Trophoblast cell (in vitro differentiated cells and primary cell): ENCODE measurements around the gene MIEF1.

Experiments
- DNase-seq, 2 donors: peaks; one replicate each; pipeline ENCODE4 v3.0.0-alpha.2; 2016
- H2AFZ ChIP-seq: 2 replicates; pipeline ENCODE4 v1.6.1; 2013; ENCODE audit warnings: low read length, moderate library complexity, mild to moderate bottlenecking; ENCODE audit not compliant: insufficient read depth, poor library complexity
- H2AK5ac ChIP-seq: 2 replicates; pipeline ENCODE4 v1.6.1; 2013; ENCODE audit warnings: mild to moderate bottlenecking, low read length
- H2BK120ac ChIP-seq: 2 replicates; pipeline ENCODE4 v1.6.1; 2013; ENCODE audit warnings: low read length, mild to moderate bottlenecking, moderate library complexity; ENCODE audit not compliant: insufficient read depth, poor library complexity
- H2BK12ac ChIP-seq: 2 replicates; pipeline ENCODE4 v1.6.1; 2013; ENCODE audit warnings: mild to moderate bottlenecking, low read length, moderate library complexity
- H2BK5ac ChIP-seq: 2 replicates; pipeline ENCODE4 v1.6.1; 2013; ENCODE audit warnings: low read length, low read depth, moderate library complexity, mild to moderate bottlenecking; ENCODE audit not compliant: poor library complexity
- H3K14ac ChIP-seq: 2 replicates; pipeline ENCODE4 v1.6.1; 2013; ENCODE audit warnings: mild to moderate bottlenecking, low read length
- H3K18ac ChIP-seq: 2 replicates; pipeline ENCODE4 v1.6.1; 2013; ENCODE audit warnings: mild to moderate bottlenecking, low read length
- H3K23ac ChIP-seq: 2 replicates; pipeline ENCODE4 v1.6.1; 2013; ENCODE audit warnings: low read length
- H3K27ac ChIP-seq: 2 replicates; pipeline ENCODE4 v1.5.1; 2013; ENCODE audit warnings: low read depth, mild to moderate bottlenecking, inconsistent platforms, low read length, moderate library complexity
- H3K27me3 ChIP-seq: 2 replicates; pipeline ENCODE4 v1.6.1; 2013; ENCODE audit warnings: inconsistent platforms, mild to moderate bottlenecking, low read length, moderate library complexity; ENCODE audit not compliant: insufficient read depth
- H3K36me3 ChIP-seq, 2 experiments: 1 replicate in 1 of 2; 2 replicates in 1 of 2; pipeline ENCODE4 v1.6.1; 2013; ENCODE audit warnings: low read length in 2 of 2, mild to moderate bottlenecking in 2 of 2, moderate library complexity in 1 of 2; ENCODE audit not compliant: insufficient read depth in 2 of 2, control insufficient read depth in 1 of 2
- H3K4ac ChIP-seq: 2 replicates; pipeline ENCODE4 v1.6.1; 2013; ENCODE audit warnings: low read depth, mild to moderate bottlenecking, low read length, moderate library complexity
- H3K4me1 ChIP-seq, 2 experiments: 1 replicate in 1 of 2; 2 replicates in 1 of 2; pipeline ENCODE4 v1.6.1; 2013; ENCODE audit warnings: low read length in 2 of 2, mild to moderate bottlenecking in 2 of 2, moderate library complexity in 1 of 2; ENCODE audit not compliant: insufficient read depth in 2 of 2, control insufficient read depth in 1 of 2
- H3K4me2 ChIP-seq: 2 replicates; pipeline ENCODE4 v1.6.1; 2013; ENCODE audit warnings: inconsistent platforms, mild to moderate bottlenecking, low read length, moderate library complexity
- H3K4me3 ChIP-seq: 2 replicates; pipeline ENCODE4 v1.5.1; 2013; ENCODE audit warnings: mild to moderate bottlenecking, low read depth, low read length, inconsistent platforms
- H3K79me1 ChIP-seq: one replicate; pipeline ENCODE4 v1.6.1; 2013; ENCODE audit warnings: low read length
- H3K79me2 ChIP-seq: 2 replicates; pipeline ENCODE4 v1.6.1; 2013; ENCODE audit warnings: low read length, mild to moderate bottlenecking; ENCODE audit not compliant: control insufficient read depth, insufficient read depth, poor library complexity
- H3K9ac ChIP-seq: 2 replicates; pipeline ENCODE4 v1.6.1; 2013; ENCODE audit warnings: mild to moderate bottlenecking, low read length
- H3K9me3 ChIP-seq: 2 replicates; pipeline ENCODE4 v1.6.1; 2013; ENCODE audit warnings: low read depth, mild to moderate bottlenecking, control low read depth, inconsistent platforms, low read length; ENCODE audit not compliant: insufficient read depth
- H4K12ac ChIP-seq: 2 replicates; pipeline ENCODE4 v1.6.1; 2013; ENCODE audit warnings: low read depth, mild to moderate bottlenecking, low read length, moderate library complexity
- H4K8ac ChIP-seq: 2 replicates; pipeline ENCODE4 v1.6.1; 2013; ENCODE audit warnings: low read depth, mild to moderate bottlenecking, low read length, moderate library complexity
- H4K91ac ChIP-seq: one replicate; pipeline ENCODE4 v1.6.1; 2013; ENCODE audit warnings: low read depth, mild to moderate bottlenecking, low read length, moderate library complexity
- WGBS: extraction: QIAGEN DNeasy Blood & Tissue Kit; methylation state at CpG from one replicate; pipeline ENCODE4 v1.1.7; 2013; ENCODE audit warnings: missing lambda C conversion rate; ENCODE audit not compliant: insufficient read length, insufficient coverage; ENCODE audit errors: extremely low coverage; 5-methylcytosine and 5-hydroxymethylcytosine counted together

The MIEF1 gene

DNA sequence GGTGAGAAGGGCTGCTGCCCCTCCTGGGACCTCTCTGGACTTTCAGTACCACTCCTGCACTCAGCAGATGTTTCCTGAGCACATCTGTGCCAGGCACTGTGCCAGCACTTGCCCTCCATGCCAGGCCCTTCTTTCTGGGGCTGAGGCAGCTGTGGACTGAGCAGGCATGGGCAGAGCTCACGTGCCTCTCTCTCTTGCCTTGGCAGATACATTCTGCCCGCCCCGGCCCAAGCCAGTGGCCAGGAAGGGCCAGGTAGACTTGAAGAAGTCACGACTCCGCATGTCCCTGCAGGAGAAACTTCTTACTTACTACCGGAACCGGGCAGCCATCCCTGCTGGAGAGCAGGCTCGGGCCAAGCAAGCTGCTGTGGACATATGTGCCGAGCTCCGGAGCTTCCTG is 9.9 kb downstream of the MIEF1 start:
- Histone ChIP-seq H3K9me3 (peaks cover 1% of the 10 kb centered on the region), H3K23ac (no peak overlapping the region), H3K9ac (no peak overlapping the region), H3K36me3 (peaks cover 53 to 61% of the 10 kb centered on the region in 2 experiments), H2BK12ac (no peak overlapping the region), H2BK120ac (no peak overlapping the region), H3K4me3 (no peak overlapping the region), H2BK5ac (no peak overlapping the region), H4K8ac (no peak overlapping the region), H4K12ac (no peak overlapping the region), H3K4me1 (no peaks in the 10 kb centered on the region), H2AK5ac (no peak overlapping the region), H3K79me1 (no peaks in the 10 kb centered on the region), H4K91ac (no peak overlapping the region), H3K27me3 (no peaks in the 10 kb centered on the region), H3K4ac (no peak overlapping the region), H2AFZ (no peak overlapping the region), H3K4me2 (no peak overlapping the region), H3K18ac (no peak overlapping the region), H3K79me2 (no peaks in the 10 kb centered on the region), H3K14ac (no peak overlapping the region), H3K27ac (no peak overlapping the region)
- no CpG with 5 or more reads among the region's 10 CpGs for WGBS
- no peak for DNase-seq

DNA sequence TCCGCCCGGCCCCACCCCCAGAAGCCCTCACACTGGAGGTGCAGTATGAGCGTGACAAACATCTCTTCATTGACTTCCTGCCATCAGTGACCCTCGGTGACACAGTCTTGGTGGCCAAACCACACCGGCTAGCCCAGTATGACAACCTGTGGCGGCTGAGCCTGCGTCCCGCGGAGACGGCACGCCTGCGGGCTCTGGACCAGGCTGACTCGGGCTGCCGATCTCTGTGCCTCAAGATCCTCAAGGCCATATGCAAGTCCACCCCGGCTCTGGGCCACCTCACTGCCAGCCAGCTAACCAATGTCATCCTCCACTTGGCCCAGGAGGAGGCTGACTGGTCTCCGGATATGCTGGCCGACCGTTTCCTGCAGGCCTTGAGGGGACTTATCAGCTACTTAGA is 11.7 kb downstream of the MIEF1 start:
- H3K36me3 ChIP-seq = peaks cover 44 to 55% of the 10 kb centered on the region in 2 experiments
- H3K23ac ChIP-seq = no peak overlapping the region
- H4K12ac ChIP-seq = no peak overlapping the region
- DNase-seq = no peak
- no peak overlapping the region for H4K8ac ChIP-seq
- no peak overlapping the region for H3K18ac ChIP-seq
- no peak overlapping the region for H3K4me3 ChIP-seq
- H2BK5ac ChIP-seq = no peak overlapping the region
- no peak overlapping the region for H3K4ac ChIP-seq
- no peaks in the 10 kb centered on the region for H3K79me2 ChIP-seq
- no peak overlapping the region for H3K9ac ChIP-seq
- H2AK5ac ChIP-seq = no peak overlapping the region
- no peak overlapping the region for H2BK120ac ChIP-seq
- H3K27ac ChIP-seq = no peak overlapping the region
- no peak overlapping the region for H3K4me2 ChIP-seq
- H2BK12ac ChIP-seq = no peak overlapping the region
- H3K79me1 ChIP-seq = no peaks in the 10 kb centered on the region
- no peak overlapping the region for H3K14ac ChIP-seq
- no peak overlapping the region for H4K91ac ChIP-seq
- H2AFZ ChIP-seq = no peak overlapping the region
- H3K9me3 ChIP-seq = peaks cover 1% of the 10 kb centered on the region
- peaks cover 2% of the 10 kb centered on the region in 2 experiments for H3K4me1 ChIP-seq
- no CpG with 5 or more reads among the region's 18 CpGs for whole genome bisulfite sequencing
- H3K27me3 ChIP-seq = no peaks in the 10 kb centered on the region

DNA sequence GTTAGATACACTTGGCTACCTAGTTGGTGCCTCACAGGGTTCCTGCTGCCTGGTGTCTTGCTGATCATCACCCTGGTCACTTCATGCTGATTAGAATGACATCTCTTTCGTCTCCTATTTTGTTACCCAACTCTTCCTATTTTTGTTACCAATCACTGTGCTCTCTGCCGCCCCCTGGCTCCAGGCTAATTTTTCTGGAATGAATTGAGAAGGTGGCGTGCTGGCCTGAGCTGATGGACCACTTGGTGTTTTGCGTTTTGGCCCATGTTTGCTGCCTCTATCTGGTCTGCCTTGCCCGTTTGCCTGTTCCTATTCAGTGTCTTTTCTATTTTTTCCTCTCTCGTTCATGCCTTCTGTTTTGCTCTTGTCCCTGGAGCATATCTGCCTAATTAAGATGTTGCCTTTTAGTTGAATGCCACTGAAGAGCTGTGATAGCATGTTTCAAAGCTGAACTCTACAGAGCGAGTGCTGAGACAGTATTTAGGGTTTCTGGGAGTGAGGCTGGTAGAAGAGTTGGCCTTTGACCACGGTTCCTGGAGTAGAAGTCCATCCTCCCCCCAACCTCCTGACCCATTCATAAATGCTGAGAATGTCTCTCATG is 12.4 kb downstream of the MIEF1 start:
- Histone ChIP-seq H2AK5ac (no peak overlapping the region), H4K91ac (no peak overlapping the region), H4K8ac (no peak overlapping the region), H3K4me2 (no peak overlapping the region), H3K4me3 (no peak overlapping the region), H2BK12ac (no peak overlapping the region), H3K27ac (no peak overlapping the region), H3K36me3 (peaks cover 39 to 51% of the 10 kb centered on the region in 2 experiments), H3K27me3 (no peaks in the 10 kb centered on the region), H2BK120ac (no peak overlapping the region), H2AFZ (no peak overlapping the region), H3K9ac (no peak overlapping the region), H3K9me3 (peaks cover 1% of the 10 kb centered on the region), H3K4ac (no peak overlapping the region), H3K79me2 (no peaks in the 10 kb centered on the region), H3K4me1 (peaks cover 6 to 7% of the 10 kb centered on the region in 2 experiments), H4K12ac (no peak overlapping the region), H3K14ac (no peak overlapping the region), H2BK5ac (no peak overlapping the region), H3K79me1 (peaks cover 6% of the 10 kb centered on the region), H3K23ac (no peak overlapping the region), H3K18ac (no peak overlapping the region)
- DNase-seq = peak in 1 of 2 donors; percentile 90
- WGBS = no CpG with 5 or more reads among the region's 8 CpGs

DNA sequence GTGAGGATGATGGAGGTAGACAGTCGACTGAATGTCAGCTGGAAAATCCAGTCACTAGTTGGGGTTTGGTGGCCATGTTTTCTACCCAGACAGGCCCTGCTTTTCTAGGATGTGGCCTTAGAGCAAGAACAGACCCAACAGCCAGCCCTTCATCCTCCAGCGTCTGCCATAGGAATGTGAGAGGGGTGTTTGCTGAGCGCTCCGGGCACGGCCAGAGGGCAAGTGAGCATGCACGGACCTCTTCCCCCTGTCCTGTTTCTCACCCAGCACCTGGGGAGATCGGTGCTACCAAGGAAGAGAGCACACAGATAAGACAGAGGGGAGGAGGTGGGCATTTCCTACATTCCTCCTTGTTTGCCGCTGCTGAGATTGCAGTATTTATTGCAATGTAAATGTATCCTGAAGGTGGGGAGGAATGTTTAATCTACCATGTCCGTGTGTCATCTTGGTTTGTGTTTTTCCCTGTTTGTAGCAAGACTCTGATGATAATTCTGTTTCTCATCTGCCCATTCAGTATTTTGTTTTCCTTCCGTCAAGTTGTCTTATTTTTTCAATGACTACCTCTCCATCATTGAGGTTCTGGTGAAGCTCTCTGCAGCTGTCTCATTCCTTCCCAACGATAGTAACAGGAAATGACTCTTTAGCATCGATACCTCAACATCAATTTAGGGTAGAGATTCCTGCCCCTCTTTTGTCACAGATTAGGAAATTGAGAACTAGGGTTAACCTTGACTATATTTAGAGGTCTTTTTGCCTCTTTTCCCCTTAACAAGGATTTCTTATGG is 13.4 kb downstream of the MIEF1 start:
- Histone ChIP-seq H3K9me3 (peaks cover 1% of the 10 kb centered on the region), H3K27ac (no peak overlapping the region), H3K14ac (no peak overlapping the region), H2BK5ac (no peak overlapping the region), H3K4me3 (no peak overlapping the region), H3K27me3 (no peaks in the 10 kb centered on the region), H4K91ac (no peak overlapping the region), H4K12ac (no peak overlapping the region), H2BK12ac (no peak overlapping the region), H4K8ac (no peak overlapping the region), H3K4me2 (no peak overlapping the region), H3K18ac (no peak overlapping the region), H3K9ac (no peak overlapping the region), H3K36me3 (peaks cover 39 to 43% of the 10 kb centered on the region in 2 experiments), H3K79me1 (peaks cover 13% of the 10 kb centered on the region), H3K4ac (no peak overlapping the region), H2AK5ac (no peak overlapping the region), H3K23ac (no peak overlapping the region), H2AFZ (no peak overlapping the region), H3K79me2 (peaks cover 6% of the 10 kb centered on the region), H3K4me1 (peaks cover 6 to 7% of the 10 kb centered on the region in 2 experiments), H2BK120ac (no peak overlapping the region)
- WGBS = no CpG with 5 or more reads among the region's 12 CpGs
- DNase-seq = peak in 1 of 2 donors; percentile 82
